Stimulated activated CD8-positive, alpha-beta memory T cell treated with anti-CD3 and anti-CD28 coated beads, Interleukin-15, amount 100 ng/mL, for 48 hours (primary cell): ENCODE data around the gene TNIK.
"Not testable (repeated sequence)": the region's sequence is repeated elsewhere in the genome, so short reads cannot be mapped to it uniquely, and the experiment has no call there.

Source experiments
- DNase-seq, 2 donors: peaks; one replicate each; pipeline ENCODE4 v3.0.0-alpha.2; 2020; ENCODE audit warnings: low read depth in 2 of 2

Gene TNIK

GRCh38 chr3:171384101-171384891 is 75.9 kb downstream of the TNIK start:
- no peak for DNase-seq

DNA sequence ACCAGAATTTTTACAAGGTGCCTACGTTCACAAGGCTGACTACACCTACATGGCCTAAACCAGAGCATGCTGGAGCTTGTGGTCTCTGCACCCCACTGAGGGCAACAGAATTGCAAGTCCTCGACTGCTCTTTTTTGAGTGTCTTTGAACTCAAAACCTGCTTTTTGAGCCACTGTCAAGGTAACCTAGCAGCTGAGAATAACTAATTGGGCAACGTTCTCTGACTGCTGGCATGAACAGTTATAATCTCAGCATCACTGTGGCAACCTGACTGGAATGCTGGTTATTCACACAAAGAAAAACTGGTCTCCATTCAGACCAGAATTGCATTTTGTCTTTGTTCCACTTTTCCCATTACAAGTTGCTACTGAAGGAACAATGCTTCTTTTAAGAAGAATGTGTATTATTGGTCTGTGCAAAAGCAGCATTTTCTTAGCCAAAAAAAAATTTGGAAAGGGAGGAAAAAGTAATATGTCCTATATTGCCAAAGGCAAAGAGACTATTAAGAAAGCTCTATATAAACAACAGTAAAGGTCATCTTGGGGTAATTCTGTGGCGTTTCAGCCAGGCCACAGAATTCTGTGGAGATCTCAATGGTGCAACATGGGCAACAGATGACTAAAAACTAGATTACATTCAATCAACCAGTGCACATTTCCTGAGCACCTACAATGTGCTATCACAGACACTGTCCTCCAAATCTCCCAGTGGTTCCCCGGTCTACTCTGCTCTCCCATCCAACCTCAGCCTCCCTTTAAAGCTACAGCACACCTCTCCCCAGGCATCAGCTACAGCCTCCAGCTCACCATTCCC is 76.8 kb downstream of the TNIK start:
- DNase-seq = no peak

GRCh38 chr3:171382347-171382746 is 77.9 kb downstream of the TNIK start:
- not testable (repeated sequence) for DNase-seq

- DNase-seq = no peak
Measured at GRCh38 chr3:171380711-171381425, 79.3 kb downstream of the TNIK start.

DNA sequence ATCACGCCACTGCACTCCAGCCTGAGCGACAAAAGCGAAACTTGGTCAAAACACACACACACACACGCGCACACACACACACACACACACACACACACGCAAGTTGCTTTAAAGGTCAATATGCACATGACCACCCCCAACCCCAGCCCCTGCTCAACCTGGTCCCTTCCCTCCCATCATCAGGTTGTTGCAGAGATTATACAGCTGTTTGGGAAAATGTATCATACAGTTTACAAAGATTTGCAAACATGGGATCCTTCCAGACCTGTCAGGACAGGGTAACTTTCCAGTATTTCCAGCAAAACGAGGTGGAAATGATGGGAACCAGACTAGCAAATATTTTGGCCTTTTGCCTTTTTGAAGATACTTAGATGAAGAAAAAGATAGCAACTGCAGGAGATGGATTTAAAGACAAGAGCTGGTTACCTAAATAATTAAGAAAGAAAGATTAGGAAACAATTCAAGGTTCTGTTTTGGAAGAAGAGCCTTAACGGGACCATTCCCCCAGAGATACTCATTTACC is 80.2 kb downstream of the TNIK start:
- DNase-seq = no peak

DNA sequence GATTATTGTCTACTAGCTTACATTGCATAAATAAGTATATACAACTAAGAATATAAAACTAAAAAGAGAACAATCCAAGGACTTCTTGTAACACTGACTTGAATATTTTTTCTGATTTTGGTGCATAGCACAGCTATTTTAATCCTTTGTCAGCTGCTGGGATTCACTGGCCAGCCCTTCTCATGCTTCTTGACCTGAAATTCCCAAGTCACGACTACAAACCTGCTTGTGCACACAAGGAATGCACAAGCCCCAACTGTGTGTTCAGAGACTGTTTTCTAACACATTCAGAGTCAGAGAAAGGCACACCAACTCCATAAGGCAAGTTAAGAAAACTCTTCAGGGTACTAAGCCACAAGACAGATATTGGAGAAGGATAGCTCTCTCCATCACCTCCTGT is 80.9 kb downstream of the TNIK start:
- DNase-seq = no peak

DNA sequence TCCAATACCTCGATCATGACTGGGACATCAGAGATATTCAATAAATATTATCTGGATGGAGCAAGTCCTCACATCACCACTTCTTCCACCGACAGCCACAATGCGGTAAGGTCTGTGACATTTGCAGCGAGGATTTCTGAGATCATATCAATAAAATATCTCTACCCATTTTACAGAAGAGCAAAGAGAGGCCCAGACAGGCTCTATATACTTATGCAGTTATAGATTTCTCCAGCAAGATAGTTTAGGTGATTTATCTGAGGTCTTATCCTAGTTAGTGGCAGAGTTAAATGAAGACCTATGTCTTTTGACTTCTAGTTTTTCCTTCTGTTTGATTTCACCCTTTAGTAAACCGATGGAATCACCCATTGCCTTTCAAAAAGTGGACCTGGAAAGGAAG is 81.6 kb downstream of the TNIK start:
- DNase-seq = no peak

DNA sequence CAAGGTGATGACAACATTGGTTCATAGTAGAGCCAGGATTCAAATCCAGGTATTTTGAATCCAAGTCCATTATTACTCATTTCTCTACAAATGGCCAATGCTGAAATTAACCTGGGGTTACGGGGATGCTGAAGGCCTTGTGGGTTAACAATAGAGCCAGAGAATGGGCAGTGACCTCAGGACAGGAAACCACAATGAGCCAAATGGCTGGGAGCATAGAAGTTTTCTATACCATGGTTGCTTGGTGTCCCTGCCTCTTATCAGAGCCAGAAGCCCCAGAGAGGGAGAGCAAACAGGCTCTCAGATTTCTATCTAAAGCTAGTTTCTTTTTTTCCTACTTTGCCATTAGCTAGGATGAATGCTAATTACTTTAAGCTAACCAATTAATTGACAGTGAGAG is 82.3 kb downstream of the TNIK start:
- DNase-seq = no peak

DNA sequence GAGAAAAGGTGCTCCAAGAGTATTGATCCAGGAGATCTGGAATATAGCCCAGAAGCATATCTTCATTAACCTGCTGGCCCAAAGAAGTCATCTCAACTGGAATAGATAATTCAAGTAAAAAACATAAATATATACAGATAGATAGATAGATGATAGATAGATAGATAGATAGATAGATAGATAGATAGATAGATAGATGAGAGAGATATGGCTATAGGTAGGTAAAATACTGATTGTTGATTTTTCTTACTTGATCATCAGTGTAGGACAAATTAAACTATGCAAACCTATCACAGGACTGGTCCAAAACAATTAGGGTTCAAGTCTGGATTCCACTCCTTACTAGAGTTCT is 83.6 kb downstream of the TNIK start:
- DNase-seq = no peak

GRCh38 chr3:171375666-171376595 is 84.3 kb downstream of the TNIK start:
- no peak for DNase-seq

DNA sequence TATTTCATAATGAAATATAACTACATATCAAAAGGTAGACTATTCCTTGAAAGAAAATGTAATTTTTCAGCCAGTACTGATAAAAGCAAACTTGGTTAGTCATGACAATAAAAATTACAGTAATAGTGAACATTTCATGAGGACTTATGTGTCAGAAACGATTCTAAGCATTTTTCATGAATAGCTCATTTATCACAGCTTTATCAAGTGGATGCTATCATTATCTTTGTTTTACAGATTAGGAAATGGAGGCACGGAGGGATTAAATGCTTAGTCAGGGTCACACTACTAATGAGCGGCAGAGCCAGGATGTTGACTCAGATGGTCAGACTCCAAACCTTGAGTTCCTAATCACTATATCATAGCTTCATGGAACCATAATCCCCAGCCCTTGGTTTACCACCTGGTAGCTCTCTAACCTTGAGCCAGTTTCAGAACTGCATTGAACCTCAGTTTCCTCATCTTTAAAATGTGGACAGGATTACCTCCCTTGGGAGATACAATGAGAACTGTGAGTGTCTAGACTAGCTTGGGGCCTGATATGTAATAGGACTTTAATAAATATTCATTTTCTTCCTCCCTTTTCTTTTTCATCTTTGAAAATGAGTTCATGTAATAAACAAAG is 85.4 kb downstream of the TNIK start:
- DNase-seq = no peak

DNA sequence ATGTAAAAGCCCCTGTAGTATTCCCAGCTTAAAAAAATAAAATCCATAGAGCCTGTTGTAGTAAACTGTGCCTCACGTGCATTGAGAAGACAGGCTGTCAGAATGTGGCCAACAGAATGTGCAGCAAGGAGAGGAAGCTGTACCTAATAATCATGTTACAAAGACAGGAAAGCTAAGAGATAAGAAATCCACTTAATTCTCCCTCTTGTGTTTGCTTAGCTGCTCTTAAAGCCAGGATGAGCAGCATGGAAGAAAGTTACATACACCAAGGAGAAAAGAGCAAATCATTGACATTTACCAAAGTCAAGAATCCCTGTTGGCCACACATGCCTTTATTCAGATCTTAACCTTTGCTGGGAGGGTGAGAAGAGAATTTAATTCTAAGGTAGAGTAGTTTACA is 85.9 kb downstream of the TNIK start:
- DNase-seq = no peak

DNA sequence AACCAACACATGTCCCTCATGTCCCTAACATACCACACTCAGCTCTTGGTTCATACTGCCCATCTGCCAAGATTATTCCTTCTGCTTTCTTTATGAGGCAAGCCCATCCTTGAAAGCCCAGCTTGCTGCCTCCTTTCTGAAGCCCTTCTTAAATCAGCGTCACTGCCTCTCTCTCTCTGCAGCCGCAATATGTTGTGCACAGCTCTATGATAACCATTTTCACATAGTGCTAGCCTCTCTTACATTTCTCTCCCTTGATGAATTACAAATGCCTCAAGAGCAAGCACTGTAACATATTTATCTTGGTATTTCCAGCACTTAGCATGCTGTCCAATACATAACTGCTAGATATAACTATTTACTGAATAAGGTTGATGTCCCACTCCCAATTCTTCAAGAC is 86.5 kb downstream of the TNIK start:
- no peak for DNase-seq

GRCh38 chr3:171372694-171373093 is 87.5 kb downstream of the TNIK start:
- no peak for DNase-seq

DNA sequence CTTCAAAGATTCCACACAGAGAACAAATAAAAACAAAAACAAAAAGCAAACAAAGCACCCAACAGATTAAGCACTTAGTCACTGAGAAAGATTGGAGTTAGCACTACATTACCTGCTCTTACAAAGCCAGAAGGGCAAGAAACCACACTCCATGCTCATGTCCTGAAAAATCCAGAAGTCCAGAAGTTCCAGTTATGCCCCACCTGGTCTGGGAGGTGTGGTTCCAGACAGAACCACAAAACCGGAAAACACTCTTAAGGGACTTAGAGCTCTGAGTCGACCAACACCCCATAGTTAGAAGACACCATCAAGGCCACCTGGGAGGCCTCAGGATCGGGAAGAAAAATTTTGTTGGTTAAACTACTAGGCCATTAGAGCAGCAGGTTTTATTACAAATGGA is 88.9 kb downstream of the TNIK start:
- DNase-seq = no peak

DNA sequence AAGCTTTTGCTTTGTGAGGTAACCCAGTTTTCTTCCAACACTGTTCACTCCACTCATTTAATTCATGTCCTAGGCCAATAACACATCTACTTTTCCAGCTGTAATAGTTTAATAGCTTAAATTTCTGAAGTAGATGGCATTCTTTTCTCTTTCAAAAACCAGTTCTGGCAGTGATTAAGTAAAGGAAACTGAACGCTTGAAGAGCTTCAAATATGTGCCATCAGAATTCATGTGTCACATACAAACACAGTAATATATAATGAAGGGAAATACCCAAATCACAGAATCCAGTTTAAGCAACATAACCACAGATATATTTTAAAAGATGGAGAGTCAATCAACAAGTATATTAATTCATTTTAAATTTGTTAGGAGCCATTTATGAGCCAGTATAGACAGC is 91.0 kb downstream of the TNIK start:
- no peak for DNase-seq

DNA sequence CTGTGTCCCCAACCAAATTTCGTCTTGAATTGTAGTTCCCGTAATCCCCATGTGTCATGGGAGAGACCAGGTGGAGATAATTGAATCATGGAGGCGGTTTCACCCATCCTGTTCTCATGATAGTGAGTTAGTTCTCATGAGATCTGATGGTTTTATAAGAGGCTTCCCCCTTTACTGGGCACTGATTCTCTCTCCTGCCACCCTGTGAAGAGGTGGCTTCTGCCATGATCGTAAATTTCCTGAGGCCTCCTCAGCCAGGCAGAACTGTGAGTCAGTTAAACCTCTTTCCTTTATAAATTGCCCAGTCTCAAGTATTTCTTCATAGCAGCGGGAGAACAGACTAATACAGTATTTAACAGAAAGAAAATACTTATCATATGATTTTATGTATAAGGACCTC is 93.5 kb downstream of the TNIK start:
- DNase-seq = not testable (repeated sequence)

DNA sequence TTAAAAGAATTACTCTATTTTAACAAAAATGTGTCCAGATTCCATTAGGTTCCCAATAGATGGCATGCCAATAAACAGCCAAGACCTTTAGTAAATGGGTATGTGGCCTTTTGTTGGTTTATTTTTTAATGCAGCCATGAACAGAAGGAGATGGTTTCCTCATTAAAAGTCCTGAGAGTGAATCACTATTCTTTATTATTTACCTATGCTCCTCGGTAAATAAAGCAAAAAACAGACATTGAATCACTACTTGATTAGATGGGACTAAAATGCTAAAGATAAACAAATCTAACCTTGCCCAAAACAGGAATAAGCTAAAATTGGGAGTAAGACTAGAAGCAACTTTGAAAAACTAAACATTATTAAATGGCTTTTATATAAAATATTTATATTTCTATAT is 94.2 kb downstream of the TNIK start:
- no peak for DNase-seq

DNA sequence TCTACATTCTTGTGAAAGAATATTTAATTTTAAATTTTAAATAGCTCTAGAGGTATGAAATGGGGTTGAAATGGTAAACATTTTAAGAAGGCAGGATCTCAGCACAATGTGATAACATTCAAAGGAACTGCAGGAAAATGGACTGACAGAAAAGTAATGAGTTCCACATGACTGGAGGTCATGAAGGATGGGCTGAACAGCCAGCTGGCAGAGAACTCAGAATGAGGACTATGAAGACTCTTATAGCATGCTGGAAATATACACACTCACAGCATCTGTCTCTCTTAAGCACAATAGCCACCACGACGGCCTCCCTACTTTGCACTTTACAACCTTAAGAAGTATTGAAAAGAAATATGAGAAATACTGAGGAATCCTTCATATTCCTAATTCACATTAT is 94.7 kb downstream of the TNIK start:
- DNase-seq = no peak

- no peak for DNase-seq
Measured at GRCh38 chr3:171364500-171364899, 95.7 kb downstream of the TNIK start.

GRCh38 chr3:171363202-171363601 is 97.0 kb downstream of the TNIK start:
- no peak for DNase-seq
